ENCODE measurements around the gene INTS15.
"Not testable (repeated sequence)": the region's sequence is repeated elsewhere in the genome, so short reads cannot be mapped to it uniquely, and the experiment has no call there.

Gene INTS15

DNA sequence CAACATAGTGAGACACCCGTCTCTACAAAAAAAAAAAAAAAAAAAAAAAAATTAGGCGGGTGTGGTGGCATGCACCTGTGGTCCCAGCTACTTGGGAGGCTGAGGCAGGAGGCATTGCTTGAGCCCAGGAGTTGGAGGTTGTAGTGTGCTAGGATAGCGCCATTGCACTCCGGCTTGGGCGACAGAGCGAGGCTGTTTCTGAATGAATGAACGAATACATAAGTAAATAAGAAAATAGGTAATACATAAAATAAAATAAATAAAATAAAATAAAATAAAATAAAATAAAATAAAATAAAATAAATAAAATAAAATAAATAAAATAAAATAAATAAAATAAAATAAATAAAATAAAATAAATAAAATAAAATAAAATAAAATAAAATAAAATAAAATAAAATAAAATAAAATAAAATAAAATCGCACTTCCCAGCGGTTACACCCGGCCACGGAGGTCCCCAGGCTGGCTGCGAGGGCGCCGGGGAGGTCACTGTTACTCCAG, 12.9 kb upstream of the INTS15 start:
- Histone ChIP-seq H3K36me3 (replicated peaks in 1 of 2; ENCODE audit: control insufficient read depth in 2 of 2, insufficient read depth in 2 of 2, low read length in 2 of 2) (peaks cover 7 to 17% of the 10 kb centered on the region in 2 donors), H3K4me3 (ENCODE audit: low read length in 2 of 2) (peak overlapping the region; percentile 62 to 95), H2AFZ (ENCODE audit: low read length) (peak overlapping the region; percentile 95), H3K23ac (ENCODE audit: low read depth, low read length, poor library complexity) (peak overlapping the region; percentile 99), H3K4me2 (ENCODE audit: insufficient read depth, low read length, poor library complexity, severe bottlenecking) (peak overlapping the region; percentile 68), H3K18ac (ENCODE audit: low read length) (peak overlapping the region; percentile 67)
- H3K14ac ChIP-seq (ENCODE audit: low read length); H3K9ac ChIP-seq (ENCODE audit: low read depth, low read length, poor library complexity); H2BK5ac ChIP-seq (ENCODE audit: low read length); H3K27ac ChIP-seq (replicated peaks; ENCODE audit: low read length); H3K4me1 ChIP-seq (ENCODE audit: control insufficient read depth in 2 of 2, insufficient read depth in 1 of 2, low read depth in 1 of 2, low read length in 2 of 2); H4K91ac ChIP-seq (ENCODE audit: low read depth, low read length, poor library complexity); H3K79me1 ChIP-seq (ENCODE audit: low read depth, low read length); H2BK120ac ChIP-seq (ENCODE audit: low read depth, low read length); H2BK12ac ChIP-seq (ENCODE audit: low read length); H2AK5ac ChIP-seq (ENCODE audit: low read depth, low read length); DNase-seq (ENCODE audit: low spot score); H3K4ac ChIP-seq (ENCODE audit: low read length); H3K27me3 ChIP-seq (ENCODE audit: control insufficient read depth in 3 of 3, insufficient read depth in 3 of 3, low read depth in 1 of 3, low read length in 3 of 3); H2BK15ac ChIP-seq (ENCODE audit: low read length); H3K9me3 ChIP-seq (replicated peaks in 1 of 2; ENCODE audit: control insufficient read depth in 2 of 2, insufficient read depth in 1 of 2, low read depth in 1 of 2, low read length in 2 of 2); H4K8ac ChIP-seq (ENCODE audit: low read depth, low read length): not testable (repeated sequence)
- WGBS, 2 donors (ENCODE audit: extremely low coverage in 2 of 2, insufficient read length in 2 of 2, insufficient replicate concordance in 1 of 2) = no CpG with 5 or more reads among the region's 14 CpGs

DNA sequence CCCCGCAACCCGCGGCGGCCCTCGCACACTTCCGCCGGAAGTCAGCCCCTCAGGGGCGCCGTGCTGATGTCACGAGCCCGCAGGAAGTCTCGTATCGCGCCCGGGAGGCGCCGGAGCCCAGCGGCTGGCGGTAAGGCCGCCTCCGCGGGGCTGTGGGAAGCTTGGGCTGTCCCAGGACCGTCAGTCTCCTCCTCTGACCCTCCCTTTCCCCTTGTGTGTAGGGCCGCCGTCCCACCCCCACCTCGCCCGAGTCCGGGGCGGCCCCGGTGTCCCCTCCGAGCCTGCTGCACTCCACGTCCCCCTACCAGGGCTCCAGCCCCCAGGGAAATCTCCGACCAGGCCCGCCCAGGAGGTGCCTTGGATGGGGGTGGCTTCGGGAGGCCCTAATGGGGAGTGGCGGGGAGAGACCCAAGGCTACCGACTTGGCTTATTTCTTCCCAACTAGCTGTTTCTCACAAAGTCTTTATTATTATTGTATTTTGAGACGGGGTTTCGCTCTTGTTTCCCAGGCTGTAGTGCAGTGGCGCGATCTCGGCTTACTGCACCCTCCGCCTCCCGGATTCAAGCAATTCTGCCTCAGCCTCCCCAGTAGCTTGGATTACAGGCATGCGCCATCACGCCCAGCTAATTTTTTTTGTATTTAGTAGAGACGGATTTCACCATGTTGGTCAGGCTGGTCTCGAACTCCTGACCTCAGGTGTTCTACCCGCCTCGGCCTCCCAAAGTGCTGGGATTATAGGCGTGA, 12.3 kb upstream of the INTS15 start, which contains the start of gene ZDHHC4:
TSS of gene ZDHHC4 (plus strand) at position 86 of the 745 bp plus-strand sequence. CDS start 3,108 bp downstream, outside the sequence.
- Histone ChIP-seq H4K8ac (ENCODE audit: low read depth, low read length) (peak within 1 kb of the TSS; percentile 88), H3K4me1 (ENCODE audit: control insufficient read depth in 2 of 2, insufficient read depth in 1 of 2, low read depth in 1 of 2, low read length in 2 of 2) (no peaks in the 10 kb centered on the region)
- no CpG with 5 or more reads among the region's 51 CpGs for WGBS, 2 donors (ENCODE audit: extremely low coverage in 2 of 2, insufficient read length in 2 of 2, insufficient replicate concordance in 1 of 2)

DNA sequence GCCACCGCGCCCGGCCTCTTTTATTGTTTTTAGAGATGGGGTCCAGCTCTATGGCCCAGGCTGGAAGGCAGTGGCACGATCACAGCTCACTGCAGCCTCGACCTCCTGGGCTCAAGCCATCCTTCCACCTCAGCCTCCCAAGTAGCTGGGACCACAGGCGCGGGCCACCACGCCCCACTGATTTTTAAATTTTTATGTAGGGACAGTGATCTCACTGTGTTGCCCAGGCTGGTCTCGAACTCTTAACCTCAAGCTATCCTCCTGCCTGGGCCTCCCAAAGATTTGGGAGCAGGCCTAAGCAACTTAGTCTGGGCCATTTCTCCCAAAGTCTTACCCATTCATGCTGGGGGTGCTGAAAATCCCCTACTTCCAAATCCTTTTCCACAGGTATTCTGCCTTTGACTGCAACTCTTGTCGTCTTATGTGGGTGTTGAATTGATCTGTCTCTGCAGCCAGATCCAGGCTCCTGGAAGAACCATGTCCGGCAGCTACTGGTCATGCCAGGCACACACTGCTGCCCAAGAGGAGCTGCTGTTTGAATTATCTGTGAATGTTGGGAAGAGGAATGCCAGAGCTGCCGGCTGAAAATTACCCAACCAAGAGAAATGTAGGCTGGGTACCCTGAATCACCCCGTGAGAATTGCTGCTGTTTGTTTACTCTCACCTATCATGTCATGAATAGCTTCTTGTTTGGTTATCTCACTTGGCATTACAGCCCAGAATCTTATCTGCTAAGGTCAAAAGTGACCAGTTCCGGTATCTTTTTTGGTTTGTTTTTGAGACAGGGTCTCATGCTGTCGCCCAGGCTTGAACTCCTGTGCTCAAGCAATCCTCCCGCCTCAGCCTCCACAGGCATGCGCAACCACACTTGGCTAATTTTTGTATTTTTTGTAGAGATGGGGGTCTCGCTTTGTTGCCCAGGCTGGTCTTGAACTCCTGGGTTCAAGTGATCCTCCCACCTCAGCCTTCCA, 11.4 kb upstream of the INTS15 start:
- Histone ChIP-seq H3K27ac (replicated peaks; ENCODE audit: low read length) (no peak overlapping the region), H3K4me2 (ENCODE audit: insufficient read depth, low read length, poor library complexity, severe bottlenecking) (peak overlapping the region; percentile 32), H2BK15ac (ENCODE audit: low read length) (no peak overlapping the region), H2BK120ac (ENCODE audit: low read depth, low read length) (no peak overlapping the region), H2AFZ (ENCODE audit: low read length) (no peak overlapping the region), H2BK12ac (ENCODE audit: low read length) (no peak overlapping the region), H3K9me3 (replicated peaks in 1 of 2; ENCODE audit: control insufficient read depth in 2 of 2, insufficient read depth in 1 of 2, low read depth in 1 of 2, low read length in 2 of 2) (no peaks in the 10 kb centered on the region), H4K91ac (ENCODE audit: low read depth, low read length, poor library complexity) (no peak overlapping the region), H3K9ac (ENCODE audit: low read depth, low read length, poor library complexity) (no peak overlapping the region), H4K8ac (ENCODE audit: low read depth, low read length) (no peak overlapping the region), H3K14ac (ENCODE audit: low read length) (no peak overlapping the region), H3K79me1 (ENCODE audit: low read depth, low read length) (peaks cover 3% of the 10 kb centered on the region), H3K27me3 (ENCODE audit: control insufficient read depth in 3 of 3, insufficient read depth in 3 of 3, low read depth in 1 of 3, low read length in 3 of 3) (no peaks in the 10 kb centered on the region), H3K36me3 (replicated peaks in 1 of 2; ENCODE audit: control insufficient read depth in 2 of 2, insufficient read depth in 2 of 2, low read length in 2 of 2) (peaks cover 14 to 30% of the 10 kb centered on the region in 2 donors), H2AK5ac (ENCODE audit: low read depth, low read length) (no peak overlapping the region), H3K4me3 (ENCODE audit: low read length in 2 of 2) (peak overlapping the region in 1 of 2 donors; percentile 62), H3K23ac (ENCODE audit: low read depth, low read length, poor library complexity) (peak overlapping the region; percentile 10), H3K4me1 (ENCODE audit: control insufficient read depth in 2 of 2, insufficient read depth in 1 of 2, low read depth in 1 of 2, low read length in 2 of 2) (no peaks in the 10 kb centered on the region), H2BK5ac (ENCODE audit: low read length) (no peak overlapping the region), H3K18ac (ENCODE audit: low read length) (no peak overlapping the region), H3K4ac (ENCODE audit: low read length) (no peak overlapping the region)
- WGBS, 2 donors (ENCODE audit: extremely low coverage in 2 of 2, insufficient read length in 2 of 2, insufficient replicate concordance in 1 of 2) = no CpG with 5 or more reads among the region's 18 CpGs
- no peak for DNase-seq (ENCODE audit: low spot score)

More for the DNA sequence above, 12.3 kb upstream of the INTS15 start, which contains the start of gene ZDHHC4:
- peak within 1 kb of the TSS; percentile 93 for H3K9ac ChIP-seq (ENCODE audit: low read depth, low read length, poor library complexity)
- H3K27me3 ChIP-seq (ENCODE audit: control insufficient read depth in 3 of 3, insufficient read depth in 3 of 3, low read depth in 1 of 3, low read length in 3 of 3) = no peaks in the 10 kb centered on the region
- peak within 1 kb of the TSS; percentile 54 for H2AK5ac ChIP-seq (ENCODE audit: low read depth, low read length)
- H2BK5ac ChIP-seq (ENCODE audit: low read length) = no peak within 1 kb of the TSS
- no peak within 1 kb of the TSS for H4K91ac ChIP-seq (ENCODE audit: low read depth, low read length, poor library complexity)
- H3K79me1 ChIP-seq (ENCODE audit: low read depth, low read length) = peaks cover 3% of the 10 kb centered on the region
- H3K9me3 ChIP-seq (replicated peaks in 1 of 2; ENCODE audit: control insufficient read depth in 2 of 2, insufficient read depth in 1 of 2, low read depth in 1 of 2, low read length in 2 of 2) = no peaks in the 10 kb centered on the region
- H3K4me3 ChIP-seq (ENCODE audit: low read length in 2 of 2) = peak within 1 kb of the TSS; percentile 62 to 95
- no peak within 1 kb of the TSS for H3K14ac ChIP-seq (ENCODE audit: low read length)
- no peak within 1 kb of the TSS for H2BK120ac ChIP-seq (ENCODE audit: low read depth, low read length)
- no peak within 1 kb of the TSS for H3K4ac ChIP-seq (ENCODE audit: low read length)
- peak within 1 kb of the TSS; percentile 99 for H3K23ac ChIP-seq (ENCODE audit: low read depth, low read length, poor library complexity)
- no peak within 1 kb of the TSS for H2BK15ac ChIP-seq (ENCODE audit: low read length)
- peak within 1 kb of the TSS; percentile 98 for H3K18ac ChIP-seq (ENCODE audit: low read length)
- peak within 1 kb of the TSS; percentile 68 for H3K4me2 ChIP-seq (ENCODE audit: insufficient read depth, low read length, poor library complexity, severe bottlenecking)
- H3K27ac ChIP-seq (replicated peaks; ENCODE audit: low read length) = peak within 1 kb of the TSS; percentile 69
- peaks cover 7 to 23% of the 10 kb centered on the region in 2 donors for H3K36me3 ChIP-seq (replicated peaks in 1 of 2; ENCODE audit: control insufficient read depth in 2 of 2, insufficient read depth in 2 of 2, low read length in 2 of 2)
- peak within 1 kb of the TSS; percentile 95 for H2AFZ ChIP-seq (ENCODE audit: low read length)
- peak; percentile 60 for DNase-seq (ENCODE audit: low spot score)
- H2BK12ac ChIP-seq (ENCODE audit: low read length) = no peak within 1 kb of the TSS
